Tibial artery (tissue), 4 donors: ENCODE data around the gene NDC1.

Source experiments
- DNase-seq, 2 donors: peaks; one replicate each; pipeline ENCODE4 v3.0.0-alpha.2; 2019
- H3K27ac ChIP-seq, 2 donors: fragments of 200-600 bp; sonication (generic) in 1 of 2; 1 replicate in 1 of 2; 2 replicates in 1 of 2; pipeline ENCODE4 v1.5.1; 2018 to 2019; ENCODE audit warnings: mild to moderate bottlenecking in 1 of 2
- H3K27me3 ChIP-seq, 2 donors: fragments of 200-600 bp; sonication (generic) in 1 of 2; one replicate each; pipeline versions ENCODE4 v1.5.1 to v1.6.0; 2016 to 2019
- H3K36me3 ChIP-seq, 3 donors: fragments of 200-600 bp; sonication (generic) in 2 of 3; one replicate each; pipeline ENCODE4 v1.5.1; 2016 to 2019; ENCODE audit warnings: mild to moderate bottlenecking in 2 of 3
- H3K4me1 ChIP-seq, 4 donors: fragments of 200-600 bp; sonication (generic) in 2 of 4; 1 replicate in 3 of 4; 2 replicates in 1 of 4; pipeline ENCODE4 v1.5.1; 2016 to 2019
- H3K4me3 ChIP-seq, 2 donors: fragments of 200-600 bp; sonication (generic) in 1 of 2; 1 replicate in 1 of 2; 2 replicates in 1 of 2; pipeline ENCODE4 v1.5.1; 2018 to 2019; ENCODE audit warnings: mild to moderate bottlenecking in 2 of 2
- H3K9me3 ChIP-seq, 3 donors: fragments of 200-600 bp; sonication (generic) in 1 of 3; one replicate each; pipeline ENCODE4 v1.5.1; 2016 to 2019
- CTCF ChIP-seq, 2 experiments: fragments of 200-600 bp in 1 of 2; fragments of 450-650 bp in 1 of 2; IDR thresholded peaks; one replicate each; pipeline ENCODE4 v1.5.1; 2017 to 2019; ENCODE audit warnings: antibody characterized with exemption in 2 of 2, mild to moderate bottlenecking in 1 of 2, moderate library complexity in 1 of 2
- intact Hi-C: fragments of 100-400 bp; cut with DNase I; formaldehyde crosslinking; loops from one replicate; pipeline ENCODE4 v1.15.0; 2023; ENCODE audit warnings: low total_unique reads

NDC1 gene

GRCh38 chr1:53771648-53772047 is 66.4 kb downstream of the NDC1 start:
- no peak for DNase-seq
- intact Hi-C loops, result no loop called here
- H3K27me3 ChIP-seq, result no peaks in the 10 kb centered on the region
- H3K36me3 ChIP-seq, result peaks cover 6 to 25% (median 13%) of the 10 kb centered on the region in 3 donors
- H3K4me1 ChIP-seq, result no peaks in the 10 kb centered on the region
- H3K9me3 ChIP-seq, result no peaks in the 10 kb centered on the region
- H3K27ac ChIP-seq, result no peak overlapping the region
- no peak overlapping the region for H3K4me3 ChIP-seq
- no peak for TF ChIP-seq CTCF (IDR thresholded peaks at IDR 0.05)

DNA sequence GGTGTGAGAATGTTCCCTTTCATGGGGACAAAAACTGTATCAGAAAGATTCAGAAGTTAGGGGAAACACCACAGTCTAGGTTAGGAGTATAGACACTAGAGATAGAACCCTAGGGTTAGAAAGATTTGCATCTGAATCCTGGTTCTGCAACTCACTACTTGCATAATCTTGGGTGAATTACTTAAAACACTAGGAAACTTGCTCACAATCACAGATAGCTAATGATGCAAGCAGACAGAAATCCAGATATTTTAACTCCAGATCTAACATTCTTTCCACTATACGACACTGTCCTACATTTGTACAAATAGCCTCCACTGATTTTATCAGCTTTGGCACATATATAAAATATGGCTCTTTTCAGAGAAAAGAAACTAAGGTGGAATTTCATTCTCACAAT is 68.3 kb downstream of the NDC1 start:
- no peak for TF ChIP-seq CTCF (IDR thresholded peaks at IDR 0.05)
- no peak overlapping the region for H3K27ac ChIP-seq

DNA sequence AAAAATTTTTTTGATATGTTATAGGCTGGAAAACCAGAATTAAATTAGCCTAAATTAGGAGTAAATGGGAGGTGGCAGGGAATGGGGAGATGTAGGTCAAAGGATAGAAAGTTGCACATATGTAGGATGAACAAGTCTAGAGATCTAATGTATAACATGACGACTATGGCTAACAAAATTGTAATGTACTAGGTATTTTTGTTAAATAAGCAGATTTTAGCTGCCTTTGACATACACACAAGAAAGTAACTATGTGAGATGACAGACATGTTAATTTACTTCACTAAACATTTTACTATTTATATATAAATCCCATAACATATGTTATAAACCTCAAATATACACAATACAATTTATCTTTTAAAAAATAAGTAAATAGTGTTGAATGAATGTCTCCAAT is 68.9 kb downstream of the NDC1 start:
- Histone ChIP-seq H3K27me3 (no peaks in the 10 kb centered on the region), H3K4me3 (no peak overlapping the region), H3K4me1 (no peaks in the 10 kb centered on the region), H3K9me3 (no peaks in the 10 kb centered on the region), H3K27ac (no peak overlapping the region), H3K36me3 (peaks cover 6 to 20% (median 13%) of the 10 kb centered on the region in 3 donors)
- no peak for DNase-seq
- TF ChIP-seq CTCF (IDR thresholded peaks at IDR 0.05), result no peak
- intact Hi-C loops, result no loop called here

More for the DNA sequence above, 68.3 kb downstream of the NDC1 start:
- Histone ChIP-seq H3K4me1 (no peaks in the 10 kb centered on the region), H3K9me3 (no peaks in the 10 kb centered on the region), H3K27me3 (no peaks in the 10 kb centered on the region), H3K36me3 (peaks cover 6 to 20% (median 13%) of the 10 kb centered on the region in 3 donors), H3K4me3 (no peak overlapping the region)
- DNase-seq, result no peak
- intact Hi-C loops, result no loop called here

GRCh38 chr1:53766831-53767405 is 71.2 kb downstream of the NDC1 start:
- intact Hi-C loops, result no loop called here
- H3K27ac ChIP-seq, result no peak overlapping the region
- H3K36me3 ChIP-seq, result peaks cover 6 to 15% (median 9%) of the 10 kb centered on the region in 3 donors
- H3K27me3 ChIP-seq, result no peaks in the 10 kb centered on the region
- no peak for TF ChIP-seq CTCF (IDR thresholded peaks at IDR 0.05)
- no peak overlapping the region for H3K4me3 ChIP-seq
- no peaks in the 10 kb centered on the region for H3K4me1 ChIP-seq
- DNase-seq, result no peak
- no peaks in the 10 kb centered on the region for H3K9me3 ChIP-seq

DNA sequence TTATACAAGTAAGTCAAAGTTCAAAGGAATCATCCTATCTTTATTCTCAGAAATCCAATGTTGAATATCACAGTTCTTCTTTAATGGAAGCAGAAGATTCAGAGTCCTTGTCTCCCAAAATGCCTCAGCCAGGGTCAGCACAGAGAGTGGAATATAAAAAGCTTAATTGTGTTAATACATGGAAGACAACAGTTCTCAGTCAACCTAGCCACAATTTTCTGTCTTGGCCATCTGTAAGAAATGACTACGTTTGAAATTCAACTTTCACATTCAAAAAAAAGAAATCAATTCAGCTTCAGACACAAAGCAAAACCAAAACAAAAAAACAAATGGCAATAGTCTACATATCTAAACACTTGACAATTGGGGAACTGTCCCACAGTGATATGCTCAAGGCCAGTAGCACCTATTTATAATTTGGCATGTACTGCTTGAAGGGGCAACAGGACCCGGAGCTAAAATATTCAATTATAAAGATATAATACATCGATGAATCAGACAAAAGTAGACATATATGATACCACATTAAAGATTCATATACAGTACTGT is 71.8 kb downstream of the NDC1 start:
- Histone ChIP-seq H3K4me3 (no peak overlapping the region), H3K27ac (no peak overlapping the region)
- intact Hi-C loops, result no loop called here

More for the DNA sequence above, 71.8 kb downstream of the NDC1 start:
- no peak for DNase-seq
- Histone ChIP-seq H3K4me1 (no peaks in the 10 kb centered on the region), H3K9me3 (peaks cover 0 to 4% (median 0%) of the 10 kb centered on the region in 3 donors), H3K36me3 (peaks cover 0 to 11% (median 7%) of the 10 kb centered on the region in 3 donors), H3K27me3 (no peaks in the 10 kb centered on the region)
- no peak for TF ChIP-seq CTCF (IDR thresholded peaks at IDR 0.05)
